CD14-positive monocyte (primary cell): ENCODE results near the gene KCNQ1. TPM values are rescaled to one million over a fixed set of nuclear protein-coding genes. Genes with fewer than 3 reads are reported as not detected.

ENCODE experiments used
- DNase-seq, 3 donors: peaks; one replicate each; pipeline ENCODE4 v3.0.0-alpha.2; 2011 to 2022
- H2AFZ ChIP-seq: 2 replicates; pipeline ENCODE4 v1.6.0; 2012; ENCODE audit warnings: mild to moderate bottlenecking, low read depth, low read length, inconsistent platforms; ENCODE audit not compliant: insufficient read depth, poor library complexity, severe bottlenecking
- H3K27ac ChIP-seq, 2 donors: 1 replicate in 1 of 2; 2 replicates in 1 of 2; pipeline ENCODE4 v1.5.1; 2012 to 2013; ENCODE audit warnings: low read length in 2 of 2, control low read depth in 1 of 2, inconsistent platforms in 1 of 2, low read depth in 1 of 2, mild to moderate bottlenecking in 1 of 2
- H3K27me3 ChIP-seq, 2 donors: one replicate each; pipeline versions ENCODE4 v1.6.0 to v1.6.1; 2011 to 2013; ENCODE audit warnings: low read length in 2 of 2; ENCODE audit not compliant: control insufficient read depth in 2 of 2, insufficient read depth in 2 of 2
- H3K36me3 ChIP-seq, 2 donors: replicated peaks in 1 of 2; 1 replicate in 1 of 2; 2 replicates in 1 of 2; pipeline versions ENCODE4 v1.5.1 to v1.6.1; 2012 to 2013; ENCODE audit warnings: low read length in 2 of 2, control low read depth in 1 of 2, inconsistent platforms in 1 of 2, mild to moderate bottlenecking in 1 of 2; ENCODE audit not compliant: insufficient read depth in 2 of 2, control insufficient read depth in 1 of 2
- H3K4me1 ChIP-seq, 2 donors: 1 replicate in 1 of 2; 2 replicates in 1 of 2; pipeline versions ENCODE4 v1.5.1 to v1.6.1; 2012 to 2013; ENCODE audit warnings: low read length in 2 of 2, control low read depth in 1 of 2, inconsistent platforms in 1 of 2, mild to moderate bottlenecking in 1 of 2, moderate library complexity in 1 of 2; ENCODE audit not compliant: insufficient read depth in 2 of 2, control insufficient read depth in 1 of 2
- H3K4me2 ChIP-seq: replicated peaks from 2 replicates; pipeline ENCODE3; 2012; ENCODE audit warnings: low read length, moderate library complexity, mild to moderate bottlenecking; ENCODE audit not compliant: poor library complexity, severe bottlenecking; ENCODE audit errors: extremely low read depth
- H3K4me3 ChIP-seq, 3 experiments: fragments of 200-600 bp in 1 of 3; sonication (generic) in 1 of 3; replicated peaks in 1 of 3; 1 replicate in 2 of 3; 2 replicates in 1 of 3; pipeline ENCODE4 v1.5.1; 2011 to 2013; ENCODE audit warnings: low read length in 3 of 3, mild to moderate bottlenecking in 3 of 3, control low read depth in 2 of 3, low read depth in 2 of 3, inconsistent platforms in 1 of 3, moderate library complexity in 1 of 3
- H3K79me2 ChIP-seq: 2 replicates; pipeline ENCODE4 v1.6.0; 2012; ENCODE audit warnings: mild to moderate bottlenecking, control low read depth, inconsistent platforms, low read length, moderate library complexity; ENCODE audit not compliant: insufficient read depth
- H3K9ac ChIP-seq: 2 replicates; pipeline ENCODE4 v1.6.0; 2017; ENCODE audit warnings: low read length, mild to moderate bottlenecking; ENCODE audit not compliant: insufficient read depth, poor library complexity, severe bottlenecking
- H3K9me3 ChIP-seq, 2 donors: replicated peaks in 1 of 2; 1 replicate in 1 of 2; 2 replicates in 1 of 2; pipeline versions ENCODE4 v1.5.1 to v1.6.1; 2012 to 2013; ENCODE audit warnings: low read length in 2 of 2, control low read depth in 1 of 2; ENCODE audit not compliant: control insufficient read depth in 1 of 2, insufficient read depth in 1 of 2
- H4K20me1 ChIP-seq: 2 replicates; pipeline ENCODE4 v1.6.0; 2012; ENCODE audit warnings: mild to moderate bottlenecking, low read length, control low read depth, moderate library complexity; ENCODE audit not compliant: insufficient read depth
- H3K27ac Mint-ChIP-seq, 7 donors: one replicate each; pipeline ENCODE4 v1.8.0; 2020; ENCODE audit warnings: mild to moderate bottlenecking in 7 of 7, mixed read lengths in 7 of 7, moderate library complexity in 6 of 7, inconsistent platforms in 2 of 7
- H3K27me3 Mint-ChIP-seq, 3 donors: one replicate each; pipeline ENCODE4 v1.8.0; 2021 to 2022; ENCODE audit warnings: low read depth in 3 of 3, mild to moderate bottlenecking in 3 of 3, mixed read lengths in 3 of 3, moderate library complexity in 3 of 3, inconsistent platforms in 1 of 3
- H3K36me3 Mint-ChIP-seq, 2 donors: one replicate each; pipeline ENCODE4 v1.8.0; 2020; ENCODE audit warnings: mixed read lengths in 2 of 2, inconsistent platforms in 1 of 2, mild to moderate bottlenecking in 1 of 2
- H3K4me1 Mint-ChIP-seq: one replicate; pipeline ENCODE4 v1.8.0; 2020; ENCODE audit warnings: mild to moderate bottlenecking, mixed read lengths
- H3K4me3 Mint-ChIP-seq, 2 donors: one replicate each; pipeline ENCODE4 v1.8.0; 2020; ENCODE audit warnings: mild to moderate bottlenecking in 2 of 2, mixed read lengths in 2 of 2, moderate library complexity in 1 of 2
- H3K9me3 Mint-ChIP-seq, 7 donors: one replicate each; pipeline ENCODE4 v1.8.0; 2020 to 2022; ENCODE audit warnings: mixed read lengths in 7 of 7, mild to moderate bottlenecking in 6 of 7, moderate library complexity in 6 of 7, inconsistent platforms in 2 of 7
- CTCF ChIP-seq: fragments of 200-600 bp; IDR thresholded peaks from one replicate; pipeline ENCODE4 v1.8.0; 2022; ENCODE audit warnings: antibody characterized with exemption, mild to moderate bottlenecking
- WGBS: methylation state at CpG from one replicate; pipeline ENCODE4 v1.1.5; 2013; ENCODE audit warnings: missing lambda C conversion rate; ENCODE audit not compliant: insufficient coverage; 5-methylcytosine and 5-hydroxymethylcytosine counted together
- intact Hi-C, 2 donors: fragments of 100-400 bp; cut with micrococcal nuclease; formaldehyde crosslinking; loops; one replicate each; pipeline versions ENCODE4 v1.15.0 to v1.15.1; 2023
- polyA plus RNA-seq, 3 donors: library from polyadenylated mRNA; depleted of rRNA in 1 of 3; unstranded in 2 of 3; stranded (reverse) in 1 of 3; fragments of 300-500 nt in 2 of 3; fragments of >200 nt in 1 of 3; fragmentation: Illumina TruSeq in 2 of 3; gene quantifications; 1 replicate in 2 of 3; 2 replicates in 1 of 3; pipeline ENCODE4 v1.2.3, GENCODE V29; 2012 to 2021

KCNQ1 gene
- polyA plus RNA-seq, 3 donors = 14.9 to 31.8 (median 21.6) TPM

- Histone ChIP-seq H3K9ac (no peak overlapping the region), H3K4me2 (no peak overlapping the region), H3K9me3 (peaks cover 0 to 7% of the 10 kb centered on the region in 2 donors), H3K36me3 (peaks cover 0 to 6% of the 10 kb centered on the region in 2 donors), H3K4me1 (peaks cover 9 to 14% of the 10 kb centered on the region in 2 donors), H4K20me1 (peaks cover 91% of the 10 kb centered on the region), H2AFZ (no peak overlapping the region), H3K79me2 (no peaks in the 10 kb centered on the region), H3K4me3 (no peak overlapping the region), H3K27me3 (no peaks in the 10 kb centered on the region), H3K27ac (no peak overlapping the region)
- H3K27ac Mint-ChIP-seq = peak overlapping the region in 1 of 7 donors; percentile 9
- WGBS = 85% methylated on average over 8 of the region's 14 CpGs
- H3K36me3 Mint-ChIP-seq = peaks cover 19 to 20% of the 10 kb centered on the region in 2 donors
- TF ChIP-seq CTCF = no peak
- intact Hi-C loops = no loop called here
- peaks cover 0 to 6% (median 0%) of the 10 kb centered on the region in 3 donors for H3K27me3 Mint-ChIP-seq
- no peak overlapping the region for H3K4me3 Mint-ChIP-seq
- peaks cover 23% of the 10 kb centered on the region for H3K4me1 Mint-ChIP-seq
- H3K9me3 Mint-ChIP-seq = peaks cover 0 to 8% (median 2%) of the 10 kb centered on the region in 7 donors
- DNase-seq = no peak
These were observed 260.2 kb downstream of the KCNQ1 start for GRCh38 chr11:2704896-2705606.

GRCh38 chr11:2706321-2706720 is 261.5 kb downstream of the KCNQ1 start:
- H3K36me3 Mint-ChIP-seq = peaks cover 19 to 21% of the 10 kb centered on the region in 2 donors
- peaks cover 0 to 6% of the 10 kb centered on the region in 2 donors for H3K36me3 ChIP-seq
- H3K9ac ChIP-seq = no peak overlapping the region
- TF ChIP-seq CTCF = no peak
- H3K4me3 Mint-ChIP-seq = no peak overlapping the region
- no peaks in the 10 kb centered on the region for H3K79me2 ChIP-seq
- no peaks in the 10 kb centered on the region for H3K27me3 ChIP-seq
- peaks cover 0 to 6% (median 0%) of the 10 kb centered on the region in 3 donors for H3K27me3 Mint-ChIP-seq
- peaks cover 19% of the 10 kb centered on the region for H3K4me1 Mint-ChIP-seq
- no peak overlapping the region for H3K4me3 ChIP-seq
- H3K9me3 Mint-ChIP-seq = peaks cover 0 to 8% (median 2%) of the 10 kb centered on the region in 7 donors
- H3K4me1 ChIP-seq = peaks cover 0 to 8% of the 10 kb centered on the region in 2 donors
- no peak overlapping the region for H3K27ac ChIP-seq
- H3K27ac Mint-ChIP-seq = no peak overlapping the region
- no peak for DNase-seq
- peaks cover 0 to 7% of the 10 kb centered on the region in 2 donors for H3K9me3 ChIP-seq
- intact Hi-C loops = no loop called here
- no peak overlapping the region for H2AFZ ChIP-seq
- H4K20me1 ChIP-seq = peaks cover 92% of the 10 kb centered on the region
- H3K4me2 ChIP-seq = no peak overlapping the region
- WGBS = no CpG with 5 or more reads among the region's 1 CpG
